Kidney epithelial cell (primary cell): Measurements from ENCODE around the gene THSD4. TPM values are rescaled to one million over a fixed set of nuclear protein-coding genes. Genes with fewer than 3 reads are reported as not detected.
A peak's percentile ranks its signal among the peaks of the same experiment; 100 is the strongest.

ENCODE experiments used
- DNase-seq: peaks from one replicate; pipeline ENCODE4 v3.0.0-alpha.2; 2010; ENCODE audit warnings: low read depth
- H3K27me3 ChIP-seq: 2 replicates; pipeline ENCODE4 v1.6.0; 2011; ENCODE audit warnings: low read length; ENCODE audit not compliant: control insufficient read depth, insufficient read depth
- H3K36me3 ChIP-seq: 2 replicates; pipeline ENCODE4 v1.5.1; 2011; ENCODE audit warnings: low read length; ENCODE audit not compliant: control insufficient read depth, insufficient read depth
- H3K4me3 ChIP-seq: 2 replicates; pipeline ENCODE4 v1.5.1; 2011; ENCODE audit warnings: low read depth, mild to moderate bottlenecking, control low read depth, low read length
- total RNA-seq: library from RNA; depleted of rRNA; stranded (reverse); fragments of >200 nt; gene quantifications from 2 replicates; pipeline ENCODE4 v1.2.3, GENCODE V29; 2015
- TF ChIP-seq, protein P1 (sequence below): IDR thresholded peaks from 2 replicates; pipeline ENCODE4 v1.5.1; 2011; ENCODE audit warnings: mild to moderate bottlenecking, moderate library complexity, low read length, control low read depth, inconsistent platforms; ENCODE audit not compliant: insufficient read depth, poor library complexity, severe bottlenecking

The THSD4 gene
- total RNA-seq, 1 donor from 2014 or later, result 17.7 TPM

GRCh38 chr15:71683411-71684274 is 568.4 kb downstream of the THSD4 start:
- no peak for DNase-seq
- Histone ChIP-seq H3K27me3 (no peaks in the 10 kb centered on the region), H3K36me3 (no peaks in the 10 kb centered on the region), H3K4me3 (no peak overlapping the region)
- TF ChIP-seq, protein P1, sequence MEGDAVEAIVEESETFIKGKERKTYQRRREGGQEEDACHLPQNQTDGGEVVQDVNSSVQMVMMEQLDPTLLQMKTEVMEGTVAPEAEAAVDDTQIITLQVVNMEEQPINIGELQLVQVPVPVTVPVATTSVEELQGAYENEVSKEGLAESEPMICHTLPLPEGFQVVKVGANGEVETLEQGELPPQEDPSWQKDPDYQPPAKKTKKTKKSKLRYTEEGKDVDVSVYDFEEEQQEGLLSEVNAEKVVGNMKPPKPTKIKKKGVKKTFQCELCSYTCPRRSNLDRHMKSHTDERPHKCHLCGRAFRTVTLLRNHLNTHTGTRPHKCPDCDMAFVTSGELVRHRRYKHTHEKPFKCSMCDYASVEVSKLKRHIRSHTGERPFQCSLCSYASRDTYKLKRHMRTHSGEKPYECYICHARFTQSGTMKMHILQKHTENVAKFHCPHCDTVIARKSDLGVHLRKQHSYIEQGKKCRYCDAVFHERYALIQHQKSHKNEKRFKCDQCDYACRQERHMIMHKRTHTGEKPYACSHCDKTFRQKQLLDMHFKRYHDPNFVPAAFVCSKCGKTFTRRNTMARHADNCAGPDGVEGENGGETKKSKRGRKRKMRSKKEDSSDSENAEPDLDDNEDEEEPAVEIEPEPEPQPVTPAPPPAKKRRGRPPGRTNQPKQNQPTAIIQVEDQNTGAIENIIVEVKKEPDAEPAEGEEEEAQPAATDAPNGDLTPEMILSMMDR, result no peak

DNA sequence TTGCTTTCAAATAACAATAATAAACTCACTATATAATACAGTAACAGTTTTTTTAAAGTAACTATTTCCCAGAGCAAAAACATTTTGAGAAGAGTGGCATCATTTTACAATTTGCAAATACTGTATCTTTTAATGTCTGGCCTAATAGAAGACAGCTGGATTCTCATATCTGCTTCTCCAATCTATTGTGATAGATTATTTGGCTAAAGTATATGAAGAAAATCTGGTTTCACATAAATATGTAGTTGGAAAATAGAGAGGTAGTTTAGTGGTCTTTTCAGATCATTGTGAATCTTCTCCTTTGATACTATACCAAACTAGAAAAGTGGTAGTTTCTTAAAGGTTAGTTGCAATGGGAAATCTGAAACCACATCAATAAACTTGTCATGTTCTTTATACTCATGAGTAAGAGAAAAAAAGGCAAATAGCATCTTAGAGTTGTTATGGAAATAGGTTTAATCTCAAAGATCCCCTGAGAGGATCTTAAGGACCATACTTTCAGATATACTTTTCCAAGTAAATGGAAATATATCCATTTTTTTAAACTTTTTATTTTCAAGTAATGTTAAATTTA is 570.2 kb downstream of the THSD4 start:
- DNase-seq, result no peak
- Histone ChIP-seq H3K36me3 (no peaks in the 10 kb centered on the region), H3K4me3 (no peak overlapping the region), H3K27me3 (no peaks in the 10 kb centered on the region)
- TF ChIP-seq, protein P1, result no peak

GRCh38 chr15:71686221-71687050 is 571.2 kb downstream of the THSD4 start:
- Histone ChIP-seq H3K36me3 (no peaks in the 10 kb centered on the region), H3K27me3 (no peaks in the 10 kb centered on the region), H3K4me3 (no peak overlapping the region)
- TF ChIP-seq, protein P1, result no peak
- DNase-seq, result no peak

GRCh38 chr15:71687902-71688508 is 572.7 kb downstream of the THSD4 start:
- DNase-seq, result peak; percentile 59
- H3K27me3 ChIP-seq, result no peaks in the 10 kb centered on the region
- TF ChIP-seq, protein P1, result no peak
- no peaks in the 10 kb centered on the region for H3K36me3 ChIP-seq
- no peak overlapping the region for H3K4me3 ChIP-seq

DNA sequence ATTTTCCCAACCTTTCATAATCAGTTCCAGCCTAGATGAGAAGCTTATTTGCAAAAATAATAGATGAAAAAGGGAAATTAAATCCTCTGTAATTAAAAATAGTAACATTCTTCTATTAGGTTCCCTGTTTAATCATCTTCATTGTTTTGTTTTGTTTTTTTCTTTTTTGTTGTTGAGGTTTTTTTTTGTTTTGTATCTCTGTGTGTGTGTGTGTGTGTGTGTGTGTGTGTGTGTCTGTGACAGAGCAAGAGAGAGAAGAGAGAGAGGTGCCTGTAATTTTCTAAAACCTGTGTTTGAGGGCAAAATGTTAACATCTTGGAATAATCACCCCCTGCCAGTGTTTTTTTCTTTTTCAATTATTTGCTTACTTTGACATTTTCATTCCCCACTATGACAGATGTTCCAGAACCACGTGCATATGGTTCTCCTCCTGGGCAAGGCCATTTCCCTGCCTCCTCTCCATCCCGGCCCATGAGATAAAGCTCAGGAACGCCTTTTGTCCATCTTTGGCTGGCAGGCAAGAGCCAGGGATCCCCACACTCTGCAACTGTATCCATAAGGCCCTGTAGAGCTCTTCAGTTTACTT is 573.3 kb downstream of the THSD4 start:
- Histone ChIP-seq H3K27me3 (no peaks in the 10 kb centered on the region), H3K4me3 (no peak overlapping the region), H3K36me3 (no peaks in the 10 kb centered on the region)
- no peak for DNase-seq
- TF ChIP-seq, protein P1, result no peak
